Progenitor cell of endocrine pancreas (in vitro differentiated cells): ENCODE results near the gene KAZN. TPM values are rescaled to one million over a fixed set of nuclear protein-coding genes. Genes with fewer than 3 reads are reported as not detected.

Source experiments
- DNase-seq: peaks from one replicate; pipeline ENCODE4 v3.0.0; 2021; ENCODE audit warnings: low spot score; ENCODE audit not compliant: unreplicated experiment
- H3K27ac Mint-ChIP-seq: 2 replicates; pipeline ENCODE4 v1.8.0; 2021; ENCODE audit warnings: mild to moderate bottlenecking, moderate library complexity, mixed read lengths
- H3K27me3 Mint-ChIP-seq: 2 replicates; pipeline ENCODE4 v1.8.0; 2021; ENCODE audit warnings: mixed read lengths
- H3K36me3 Mint-ChIP-seq: 2 replicates; pipeline ENCODE4 v1.8.0; 2022; ENCODE audit warnings: mixed read lengths; ENCODE audit not compliant: insufficient read depth
- H3K4me1 Mint-ChIP-seq: 2 replicates; pipeline ENCODE4 v1.8.0; 2021; ENCODE audit warnings: low read depth, mixed read lengths
- H3K4me3 Mint-ChIP-seq: 2 replicates; pipeline ENCODE4 v1.8.0; 2021; ENCODE audit warnings: low read depth, mild to moderate bottlenecking, moderate library complexity, mixed read lengths
- H3K9me3 Mint-ChIP-seq: 2 replicates; pipeline ENCODE4 v1.8.0; 2021; ENCODE audit warnings: low read depth, mixed read lengths
- CTCF ChIP-seq: fragments of 200-600 bp; sonication (generic); IDR thresholded peaks from one replicate; pipeline ENCODE4 v1.5.0; 2021; ENCODE audit warnings: antibody characterized with exemption, mild to moderate bottlenecking; ENCODE audit not compliant: unreplicated experiment
- total RNA-seq: library from RNA; stranded (reverse); gene quantifications from 2 replicates; pipeline ENCODE4 v1.2.1, GENCODE V29; 2021

Gene KAZN
- total RNA-seq, 1 donor from 2014 or later, result 12.9 TPM

DNA sequence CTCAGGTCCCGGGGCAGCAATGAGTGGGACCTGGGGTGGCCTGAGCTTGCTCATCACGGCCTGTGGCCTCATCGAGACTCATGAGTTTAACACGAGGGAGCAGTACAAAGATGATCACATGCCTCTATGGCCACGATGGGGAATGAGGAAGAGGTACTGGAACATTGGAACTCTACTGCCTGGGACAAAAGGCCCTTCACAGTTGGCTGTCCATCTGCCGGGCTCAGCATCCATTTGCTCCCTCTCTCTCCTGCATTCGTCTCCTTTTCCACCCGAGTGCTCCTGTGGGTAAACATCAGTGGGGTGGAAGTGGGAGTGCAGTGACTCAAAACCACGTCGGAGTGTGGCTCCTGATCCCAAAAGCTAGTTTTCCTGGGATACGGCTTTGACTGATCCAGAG, 124.9 kb downstream of the KAZN start:
- H3K9me3 Mint-ChIP-seq, result peaks cover 2% of the 10 kb centered on the region
- H3K4me3 Mint-ChIP-seq, result no peak overlapping the region
- peaks cover 5% of the 10 kb centered on the region for H3K4me1 Mint-ChIP-seq
- H3K27me3 Mint-ChIP-seq, result no peaks in the 10 kb centered on the region
- no peak for TF ChIP-seq CTCF
- H3K27ac Mint-ChIP-seq, result peak overlapping the region; percentile 31
- peaks cover 4% of the 10 kb centered on the region for H3K36me3 Mint-ChIP-seq
- DNase-seq, result no peak

DNA sequence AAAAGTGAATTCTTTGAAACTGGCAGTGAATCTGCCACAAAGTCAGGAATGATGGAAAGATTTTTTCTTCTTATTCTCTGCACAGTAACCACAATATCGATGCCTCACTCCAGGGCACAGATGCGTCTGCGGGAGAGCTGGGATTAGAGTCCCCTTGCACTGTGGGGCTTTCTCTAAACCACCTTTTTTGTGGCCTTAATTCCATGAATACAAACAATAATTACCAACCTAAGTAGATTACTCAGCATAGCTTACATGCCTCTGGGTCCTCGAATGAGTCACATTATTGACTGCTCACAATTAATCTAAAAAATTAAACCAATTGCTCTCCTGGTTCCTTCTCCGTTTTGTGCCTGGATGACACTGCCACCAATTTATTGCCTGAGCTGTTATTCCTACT, 125.8 kb downstream of the KAZN start:
- peaks cover 5% of the 10 kb centered on the region for H3K4me1 Mint-ChIP-seq
- DNase-seq, result no peak
- no peak for TF ChIP-seq CTCF

GRCh38 chr1:14724678-14725077, 126.2 kb downstream of the KAZN start:
- Mint-ChIP-seq H3K4me1 (peaks cover 5% of the 10 kb centered on the region), H3K9me3 (no peaks in the 10 kb centered on the region), H3K36me3 (peaks cover 2% of the 10 kb centered on the region), H3K27ac (peak overlapping the region; percentile 12), H3K27me3 (no peaks in the 10 kb centered on the region), H3K4me3 (no peak overlapping the region)
- DNase-seq, result no peak
- TF ChIP-seq CTCF, result no peak

More for the DNA sequence above, 125.8 kb downstream of the KAZN start:
- no peak overlapping the region for H3K4me3 Mint-ChIP-seq
- H3K36me3 Mint-ChIP-seq, result peaks cover 2% of the 10 kb centered on the region
- peaks cover under 1% of the 10 kb centered on the region for H3K9me3 Mint-ChIP-seq
- H3K27ac Mint-ChIP-seq, result peak overlapping the region; percentile 12
- no peaks in the 10 kb centered on the region for H3K27me3 Mint-ChIP-seq

DNA sequence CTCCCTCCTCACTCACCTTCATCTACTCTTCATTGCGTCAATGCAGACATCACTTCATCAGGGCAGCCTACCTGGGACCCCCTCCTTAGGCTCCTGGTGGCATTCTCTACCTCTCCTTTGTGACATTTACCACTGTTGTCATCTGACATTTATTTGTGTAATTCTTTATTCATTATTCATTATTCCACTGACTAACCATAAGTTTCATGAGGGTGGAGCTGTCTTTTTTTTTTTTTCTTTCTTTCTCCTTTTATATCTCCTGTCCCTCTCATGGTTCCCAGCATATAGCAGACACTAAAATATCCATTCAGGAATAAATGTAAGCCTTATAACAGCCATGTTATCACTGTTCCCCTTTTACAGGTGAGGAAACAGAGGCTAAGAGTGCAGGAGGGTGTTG, 126.8 kb downstream of the KAZN start:
- Mint-ChIP-seq H3K4me1 (peaks cover 5% of the 10 kb centered on the region), H3K36me3 (peaks cover 2% of the 10 kb centered on the region), H3K9me3 (no peaks in the 10 kb centered on the region), H3K27me3 (no peaks in the 10 kb centered on the region), H3K4me3 (no peak overlapping the region), H3K27ac (no peak overlapping the region)
- no peak for DNase-seq
- no peak for TF ChIP-seq CTCF

GRCh38 chr1:14725695-14726094, 127.2 kb downstream of the KAZN start:
- peaks cover 2% of the 10 kb centered on the region for H3K36me3 Mint-ChIP-seq
- no peak overlapping the region for H3K4me3 Mint-ChIP-seq
- H3K9me3 Mint-ChIP-seq, result no peaks in the 10 kb centered on the region
- H3K4me1 Mint-ChIP-seq, result peaks cover 5% of the 10 kb centered on the region
- no peak overlapping the region for H3K27ac Mint-ChIP-seq
- no peaks in the 10 kb centered on the region for H3K27me3 Mint-ChIP-seq
- TF ChIP-seq CTCF, result no peak
- DNase-seq, result no peak
